Suprapubic skin (tissue), 4 donors: ENCODE measurements around the gene TLE6. TPM values are rescaled to one million over a fixed set of nuclear protein-coding genes. Genes with fewer than 3 reads are reported as not detected.

Experiments used
- DNase-seq, 2 donors: peaks; one replicate each; pipeline ENCODE4 v3.0.0-alpha.2; 2019; ENCODE audit warnings: low spot score in 2 of 2
- H3K27ac ChIP-seq: fragments of 200-600 bp; sonication (generic); one replicate; pipeline ENCODE4 v1.5.1; 2019
- H3K27me3 ChIP-seq: fragments of 200-600 bp; sonication (generic); one replicate; pipeline ENCODE4 v1.5.1; 2019
- H3K36me3 ChIP-seq: fragments of 200-600 bp; sonication (generic); one replicate; pipeline ENCODE4 v1.5.1; 2019
- H3K4me1 ChIP-seq: fragments of 200-600 bp; sonication (generic); one replicate; pipeline ENCODE4 v1.5.1; 2019
- H3K4me3 ChIP-seq: fragments of 200-600 bp; sonication (generic); one replicate; pipeline ENCODE4 v1.5.1; 2019; ENCODE audit warnings: mild to moderate bottlenecking
- H3K9me3 ChIP-seq: fragments of 200-600 bp; sonication (generic); one replicate; pipeline ENCODE4 v1.5.1; 2019
- CTCF ChIP-seq, 2 donors: fragments of 200-600 bp in 1 of 2; fragments of 450-650 bp in 1 of 2; sonication (generic) in 1 of 2; IDR thresholded peaks; one replicate each; pipeline ENCODE4 v1.5.1; 2016 to 2019; ENCODE audit warnings: antibody characterized with exemption in 2 of 2, mild to moderate bottlenecking in 1 of 2, moderate library complexity in 1 of 2
- EP300 ChIP-seq: sonication (generic); formaldehyde crosslinking; IDR thresholded peaks from one replicate; pipeline ENCODE4 v1.6.1; 2017; ENCODE audit warnings: antibody characterized with exemption
- POLR2A ChIP-seq, 2 donors: fragments of 450-650 bp; IDR thresholded peaks; one replicate each; pipeline ENCODE4 v1.6.1; 2017; ENCODE audit warnings: antibody characterized with exemption in 2 of 2, mild to moderate bottlenecking in 2 of 2, moderate library complexity in 2 of 2
- POLR2AphosphoS5 ChIP-seq, 3 donors: sonication (generic); formaldehyde crosslinking; IDR thresholded peaks; one replicate each; pipeline ENCODE4 v1.6.1; 2017; ENCODE audit warnings: antibody characterized with exemption in 3 of 3
- WGBS: methylation state at CpG from one replicate; pipeline ENCODE4 v1.1.5; 2018; 5-methylcytosine and 5-hydroxymethylcytosine counted together
- total RNA-seq, 4 donors: library from RNA; depleted of rRNA; stranded (reverse); fragments of >200 nt; gene quantifications; one replicate each; pipeline ENCODE4 v1.1.0, GENCODE V29; 2016

TLE6 gene
- total RNA-seq, 4 donors from 2014 or later, result 0.23 to 1.4 (median 1.3) TPM; not detected in 1

GRCh38 chr19:3042621-3043267 lies 65.4 kb downstream of the TLE6 start:
- Histone ChIP-seq H3K27ac (no peak overlapping the region), H3K27me3 (no peaks in the 10 kb centered on the region), H3K4me1 (peaks cover 28% of the 10 kb centered on the region), H3K36me3 (no peaks in the 10 kb centered on the region), H3K9me3 (no peaks in the 10 kb centered on the region), H3K4me3 (no peak overlapping the region)
- no peak for TF ChIP-seq CTCF (IDR thresholded peaks at IDR 0.05)
- TF ChIP-seq POLR2A (IDR thresholded peaks at IDR 0.05), result no peak
- no peak for TF ChIP-seq EP300
- no peak for TF ChIP-seq POLR2AphosphoS5 (IDR thresholded peaks at IDR 0.05)
- DNase-seq, result no peak
- WGBS, result 37% methylated on average over 15 of the region's 15 CpGs

Other genes with a start within 250 kb of the TLE6 start
- gene SLC39A3, start 237.5 kb upstream of the TLE6 start, total RNA-seq, result 10 to 100 TPM in 3 of 4 donors, 1 to 10 TPM in 1; 8.0 to 31.1 (median 23.0) TPM
- gene SGTA, start 194.3 kb upstream of the TLE6 start, total RNA-seq, result 10 to 100 TPM; 29.1 to 48.9 (median 40.6) TPM
- gene THOP1, start 192.1 kb upstream of the TLE6 start, total RNA-seq, result 10 to 100 TPM; 31.6 to 55.0 (median 41.4) TPM
- 1 to 10 TPM; 2.3 to 9.8 (median 5.6) TPM for gene ZNF554, start 157.7 kb upstream of the TLE6 start, total RNA-seq
- 1 to 10 TPM; 2.5 to 7.6 (median 4.5) TPM for gene ZNF555, start 136.1 kb upstream of the TLE6 start, total RNA-seq
- gene ZNF556, start 110.2 kb upstream of the TLE6 start, total RNA-seq, result not detected
- 10 to 100 TPM; 16.2 to 46.2 (median 23.4) TPM for gene ZNF57, start 76.6 kb upstream of the TLE6 start, total RNA-seq
- gene ZNF77, start 32.6 kb upstream of the TLE6 start, total RNA-seq, result 1 to 10 TPM; 2.8 to 5.6 (median 3.9) TPM
- gene TLE2, start 51.7 kb downstream of the TLE6 start, total RNA-seq, result 10 to 100 TPM; 18.2 to 35.6 (median 27.3) TPM
- gene TLE5, start 84.9 kb downstream of the TLE6 start, total RNA-seq, result 100 to 1,000 TPM; 339 to 403 (median 382) TPM
- gene GNA11, start 116.8 kb downstream of the TLE6 start, total RNA-seq, result 10 to 100 TPM; 49.9 to 76.2 (median 57.1) TPM
- 100 to 1,000 TPM in 1 of 4 donors, 10 to 100 TPM in 3; 29.9 to 117 (median 85.0) TPM for gene GNA15, start 158.5 kb downstream of the TLE6 start, total RNA-seq
- gene S1PR4, start 201.2 kb downstream of the TLE6 start, total RNA-seq, result 1 to 10 TPM in 3 of 4 donors, under 1 TPM in 1; 0.42 to 2.5 (median 1.9) TPM
- gene NCLN, start 208.4 kb downstream of the TLE6 start, total RNA-seq, result 10 to 100 TPM; 31.1 to 66.7 (median 35.0) TPM
- under 1 TPM in 3 of 4 donors, not detected in 1; 0.17 to 0.87 (median 0.64) TPM for gene CELF5, start 247.1 kb downstream of the TLE6 start, total RNA-seq